Stimulated activated CD8-positive, alpha-beta memory T cell treated with anti-CD3 and anti-CD28 coated beads, Interleukin-2, amount 100 ng/mL, for 1 hour (primary cell): ENCODE results near the gene SREBF2.

ENCODE experiments used
- DNase-seq, 2 donors: peaks; one replicate each; pipeline ENCODE4 v3.0.0-alpha.2; 2020; ENCODE audit warnings: low read depth in 2 of 2

SREBF2 gene

GRCh38 chr22:41876675-41877074 lies 43.8 kb downstream of the SREBF2 start:
- no peak for DNase-seq

- DNase-seq: no peak
These were observed 47.7 kb downstream of the SREBF2 start for GRCh38 chr22:41880653-41881052.

- no peak for DNase-seq
These were observed 50.5 kb downstream of the SREBF2 start for GRCh38 chr22:41883400-41883799.

GRCh38 chr22:41885116-41885515 lies 52.2 kb downstream of the SREBF2 start:
- no peak for DNase-seq

GRCh38 chr22:41885516-41885915 lies 52.6 kb downstream of the SREBF2 start:
- DNase-seq: no peak

- DNase-seq: no peak
These were observed 55.8 kb downstream of the SREBF2 start for GRCh38 chr22:41888627-41889200.

- no peak for DNase-seq
These were observed 58.5 kb downstream of the SREBF2 start for GRCh38 chr22:41891407-41891806.

- DNase-seq: no peak
These were observed 59.8 kb downstream of the SREBF2 start for GRCh38 chr22:41892721-41893120.

- no peak for DNase-seq
These were observed 60.9 kb downstream of the SREBF2 start for GRCh38 chr22:41893591-41894375.

GRCh38 chr22:41898645-41899044 lies 65.7 kb downstream of the SREBF2 start:
- DNase-seq: no peak

- DNase-seq: no peak
These were observed 66.2 kb downstream of the SREBF2 start for GRCh38 chr22:41899110-41899509.

- DNase-seq: no peak
These were observed 67.2 kb downstream of the SREBF2 start for GRCh38 chr22:41899992-41900651.

GRCh38 chr22:41900652-41901312 lies 67.9 kb downstream of the SREBF2 start:
- DNase-seq: no peak

GRCh38 chr22:41902016-41902415 lies 69.1 kb downstream of the SREBF2 start:
- DNase-seq: no peak

- DNase-seq: no peak
These were observed 70.1 kb downstream of the SREBF2 start for GRCh38 chr22:41902932-41903421.

GRCh38 chr22:41904450-41905410 lies 71.8 kb downstream of the SREBF2 start:
- DNase-seq: no peak

GRCh38 chr22:41905411-41906202 lies 72.7 kb downstream of the SREBF2 start:
- DNase-seq: no peak

- no peak for DNase-seq
These were observed 73.9 kb downstream of the SREBF2 start for GRCh38 chr22:41906822-41907221.

- DNase-seq: no peak
These were observed 74.8 kb downstream of the SREBF2 start for GRCh38 chr22:41907436-41908401.
